T-cell (primary cell): ENCODE measurements around the gene GPR158. TPM values are rescaled to one million over a fixed set of nuclear protein-coding genes. Genes with fewer than 3 reads are reported as not detected.

Experiments
- ATAC-seq, 4 experiments: fragments of 200-7000 bp in 3 of 4; fragments of 150-1000 bp in 1 of 4; cut with Tn5 transposase; replicated peaks in 1 of 4; 1 replicate in 3 of 4; 2 replicates in 1 of 4; pipeline ENCODE4 v1.10.0; 2021; ENCODE audit warnings: moderate library complexity in 3 of 4, mild to moderate bottlenecking in 2 of 4, moderate number of reproducible peaks in 1 of 4
- CTCF ChIA-PET, 2 donors: fragments of 300-600 bp; sonication (Branson Sonifier 250); formaldehyde crosslinking; loops; one replicate each; lab custom pipeline; 2022; ENCODE audit warnings: antibody characterized with exemption in 2 of 2; lab: Charles Lee
- POLR2A ChIA-PET, 2 donors: fragments of 300-600 bp; sonication (Branson Sonifier 250); formaldehyde crosslinking; loops; one replicate each; lab custom pipeline; 2022; ENCODE audit warnings: antibody characterized with exemption in 2 of 2; lab: Charles Lee
- DNase-seq, 35 experiments: peaks; one replicate each; pipeline versions ENCODE4 v3.0.0 to v3.0.0-alpha.2; 2013 to 2023
- H3K27ac ChIP-seq: one replicate; pipeline ENCODE4 v1.5.1; 2013; ENCODE audit warnings: low read length
- H3K27me3 ChIP-seq, 2 experiments: replicated peaks in 1 of 2; 1 replicate in 1 of 2; 2 replicates in 1 of 2; pipeline versions ENCODE4 v1.6.1 to v1.7.0; 2013; ENCODE audit warnings: low read length in 1 of 2, mixed read lengths in 1 of 2; ENCODE audit not compliant: control insufficient read depth in 2 of 2, insufficient read depth in 2 of 2; ENCODE audit errors: extremely low read depth in 1 of 2
- H3K36me3 ChIP-seq, 2 donors: 1 replicate in 1 of 2; 2 replicates in 1 of 2; pipeline versions ENCODE4 v1.6.1 to v1.7.0; 2013; ENCODE audit warnings: low read length in 1 of 2; ENCODE audit not compliant: control insufficient read depth in 2 of 2, insufficient read depth in 1 of 2; ENCODE audit errors: extremely low read depth in 1 of 2
- H3K4me1 ChIP-seq, 2 experiments: 1 replicate in 1 of 2; 2 replicates in 1 of 2; pipeline versions ENCODE4 v1.6.1 to v1.7.0; 2013; ENCODE audit warnings: low read length in 2 of 2, mixed read lengths in 1 of 2; ENCODE audit not compliant: insufficient read depth in 2 of 2, control insufficient read depth in 1 of 2; ENCODE audit errors: extremely low read depth in 1 of 2
- H3K4me3 ChIP-seq, 2 donors: 1 replicate in 1 of 2; 2 replicates in 1 of 2; pipeline versions ENCODE4 v1.5.1 to v1.7.0; 2013; ENCODE audit warnings: mild to moderate bottlenecking in 2 of 2, low read length in 1 of 2, moderate library complexity in 1 of 2; ENCODE audit not compliant: control insufficient read depth in 1 of 2; ENCODE audit errors: extremely low read depth in 1 of 2
- H3K9me3 ChIP-seq: 2 replicates; pipeline ENCODE4 v1.7.0; 2013
- H3K27ac Mint-ChIP-seq, 2 donors: one replicate each; pipeline ENCODE4 v1.8.0; 2020 to 2021; ENCODE audit warnings: mild to moderate bottlenecking in 2 of 2, mixed read lengths in 2 of 2
- H3K27me3 Mint-ChIP-seq, 2 donors: one replicate each; pipeline ENCODE4 v1.8.0; 2021 to 2022; ENCODE audit warnings: mixed read lengths in 2 of 2
- H3K36me3 Mint-ChIP-seq: one replicate; pipeline ENCODE4 v1.8.0; 2021; ENCODE audit warnings: mixed read lengths
- H3K4me1 Mint-ChIP-seq, 3 donors: one replicate each; pipeline ENCODE4 v1.8.0; 2020 to 2022; ENCODE audit warnings: mixed read lengths in 3 of 3, mild to moderate bottlenecking in 1 of 3
- H3K4me3 Mint-ChIP-seq, 3 donors: one replicate each; pipeline ENCODE4 v1.8.0; 2020 to 2022; ENCODE audit warnings: mild to moderate bottlenecking in 3 of 3, mixed read lengths in 3 of 3, moderate library complexity in 3 of 3
- H3K9me3 Mint-ChIP-seq, 3 donors: one replicate each; pipeline ENCODE4 v1.8.0; 2020 to 2022; ENCODE audit warnings: mixed read lengths in 3 of 3
- WGBS: methylation state at CpG from one replicate; pipeline ENCODE4 v1.1.5; 2013; ENCODE audit warnings: missing lambda C conversion rate; ENCODE audit not compliant: insufficient coverage; 5-methylcytosine and 5-hydroxymethylcytosine counted together
- total RNA-seq, 35 experiments: library from RNA in 6 of 35; stranded (reverse) in 6 of 35; fragments of 120-200 nt in 1 of 35; gene quantifications; one replicate each; pipeline versions ENCODE4 v1.2.1 to v1.2.4 and lab custom pipeline; 2013 to 2026

GPR158 gene
- total RNA-seq, 5 donors from 2014 or later (not counting 1 experiment from before 2014, with no cell fraction given), result not detected

DNA sequence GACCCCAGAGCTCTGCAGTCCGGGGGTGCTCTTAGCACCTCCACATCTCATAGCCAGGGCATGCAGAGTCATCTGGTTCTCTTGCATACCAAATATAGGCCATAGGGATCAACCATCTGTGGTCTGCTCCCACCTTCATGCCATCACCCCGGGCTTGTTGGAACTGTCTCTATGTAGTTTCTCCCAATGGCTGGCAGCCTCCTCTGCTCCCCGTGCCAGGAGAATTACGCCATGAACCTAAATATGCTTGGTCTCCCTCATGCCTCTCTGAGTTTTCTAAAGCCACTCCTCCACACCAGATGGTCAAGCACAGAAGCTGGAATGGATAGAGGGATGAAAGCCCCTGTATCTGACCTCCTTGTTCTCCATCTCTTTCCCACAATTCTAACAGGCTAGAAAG, 456.7 kb downstream of the GPR158 start:
- peaks cover 0 to 7% (median 0%) of the 10 kb centered on the region in 3 donors for H3K9me3 Mint-ChIP-seq
- peaks cover 3 to 5% of the 10 kb centered on the region in 2 donors for H3K27me3 Mint-ChIP-seq
- ATAC-seq (no peak), DNase-seq (no peak)
- Histone ChIP-seq H3K27me3 (no peaks in the 10 kb centered on the region), H3K27ac (no peak overlapping the region), H3K4me3 (no peak overlapping the region), H3K36me3 (no peaks in the 10 kb centered on the region), H3K4me1 (no peaks in the 10 kb centered on the region), H3K9me3 (no peaks in the 10 kb centered on the region)
- no peaks in the 10 kb centered on the region for H3K4me1 Mint-ChIP-seq
- ChIA-PET CTCF (no interaction called here), POLR2A (no interaction called here)
- WGBS, result 72% methylated on average over 1 of the region's 4 CpGs
- H3K27ac Mint-ChIP-seq, result no peak overlapping the region
- H3K36me3 Mint-ChIP-seq, result no peaks in the 10 kb centered on the region
- H3K4me3 Mint-ChIP-seq, result no peak overlapping the region

DNA sequence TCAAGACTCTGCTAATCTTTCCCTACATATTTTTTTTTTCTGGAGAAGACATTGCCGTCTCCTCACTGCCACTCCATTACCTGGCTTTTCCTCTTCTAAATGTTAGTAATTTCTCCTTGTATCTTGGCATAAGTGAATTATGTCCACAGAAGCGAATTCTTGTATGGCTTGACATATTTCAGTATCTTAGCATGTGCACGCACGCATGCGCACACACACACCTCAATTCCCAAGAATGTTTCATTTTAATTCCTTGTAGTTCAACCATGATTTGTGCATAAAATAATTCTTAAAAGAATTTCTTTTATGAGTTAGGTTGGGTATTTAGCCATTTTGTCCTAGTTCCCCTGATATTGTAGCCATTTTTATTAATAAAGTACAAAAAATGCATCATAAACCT, 458.0 kb downstream of the GPR158 start:
- ATAC-seq, result no peak
- peaks cover 0 to 12% (median 0%) of the 10 kb centered on the region in 3 donors for H3K9me3 Mint-ChIP-seq
- H3K4me3 Mint-ChIP-seq, result no peak overlapping the region
- Histone ChIP-seq H3K9me3 (no peaks in the 10 kb centered on the region), H3K27ac (no peak overlapping the region), H3K4me1 (no peaks in the 10 kb centered on the region), H3K36me3 (no peaks in the 10 kb centered on the region), H3K27me3 (no peaks in the 10 kb centered on the region), H3K4me3 (no peak overlapping the region)
- peaks cover 3 to 5% of the 10 kb centered on the region in 2 donors for H3K27me3 Mint-ChIP-seq
- H3K4me1 Mint-ChIP-seq, result no peaks in the 10 kb centered on the region
- DNase-seq, result no peak
- no peaks in the 10 kb centered on the region for H3K36me3 Mint-ChIP-seq
- CTCF ChIA-PET, result no interaction called here
- WGBS, result 40% methylated on average over 1 of the region's 5 CpGs
- no peak overlapping the region for H3K27ac Mint-ChIP-seq
- POLR2A ChIA-PET, result no interaction called here

DNA sequence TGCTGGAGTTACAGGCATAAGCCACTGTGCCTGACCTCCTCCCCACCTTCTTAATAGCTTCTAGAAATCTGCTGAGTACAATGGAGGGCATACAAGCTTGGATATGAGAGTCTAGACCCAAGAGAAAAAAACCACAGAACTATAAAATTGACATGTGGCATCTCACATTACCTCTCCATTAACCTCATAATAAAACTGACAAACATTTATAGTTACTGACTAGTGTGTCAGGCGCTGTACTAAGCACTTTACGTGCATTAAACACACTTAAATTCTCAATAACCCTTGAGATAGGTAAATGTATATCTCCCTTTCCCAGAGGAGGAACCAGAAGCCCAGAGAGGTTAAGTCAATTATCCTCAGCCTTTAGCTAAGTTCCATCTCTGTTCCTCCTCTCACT, 458.7 kb downstream of the GPR158 start:
- H3K27me3 Mint-ChIP-seq, result peaks cover 3 to 5% of the 10 kb centered on the region in 2 donors
- H3K9me3 Mint-ChIP-seq, result peaks cover 0 to 12% (median 0%) of the 10 kb centered on the region in 3 donors
- H3K4me3 Mint-ChIP-seq, result no peak overlapping the region
- H3K4me1 ChIP-seq, result no peaks in the 10 kb centered on the region
- WGBS, result no CpG with 5 or more reads among the region's 2 CpGs
- H3K9me3 ChIP-seq, result no peaks in the 10 kb centered on the region
- no peak overlapping the region for H3K4me3 ChIP-seq
- POLR2A ChIA-PET, result interaction anchor here in 1 of 2 donors (0.6 kb wide), 1 partner anchor 1228 kb away, joined by 3 read pairs; no protein-coding TSS in a partner anchor
- DNase-seq (no peak), ATAC-seq (no peak)
- no peak overlapping the region for H3K27ac Mint-ChIP-seq
- H3K27me3 ChIP-seq, result no peaks in the 10 kb centered on the region
- no peaks in the 10 kb centered on the region for H3K4me1 Mint-ChIP-seq
- no peak overlapping the region for H3K27ac ChIP-seq
- no peaks in the 10 kb centered on the region for H3K36me3 ChIP-seq
- no peaks in the 10 kb centered on the region for H3K36me3 Mint-ChIP-seq
- CTCF ChIA-PET, result no interaction called here

DNA sequence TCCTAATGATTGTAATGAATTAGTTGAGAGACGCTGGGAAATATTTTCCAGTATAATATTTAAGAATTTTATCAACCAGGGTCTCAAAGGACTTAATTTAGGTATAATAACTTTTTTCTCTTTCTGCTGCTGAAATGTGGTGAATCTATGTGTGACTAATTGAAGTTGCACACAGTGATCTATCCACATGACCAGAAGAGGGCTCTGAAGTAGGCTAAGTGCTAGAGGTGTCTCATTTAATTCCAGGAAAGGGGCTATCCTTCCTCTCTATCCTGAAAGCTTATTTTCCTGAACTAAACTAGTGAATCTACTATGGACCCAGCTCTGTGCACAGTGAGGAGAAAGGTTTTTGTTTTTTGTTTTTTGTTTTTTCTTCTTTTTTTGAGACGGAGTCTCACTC, 464.8 kb downstream of the GPR158 start:
- H3K36me3 ChIP-seq, result no peaks in the 10 kb centered on the region
- Mint-ChIP-seq H3K36me3 (no peaks in the 10 kb centered on the region), H3K27ac (no peak overlapping the region), H3K4me1 (no peaks in the 10 kb centered on the region), H3K9me3 (peaks cover 0 to 4% (median 0%) of the 10 kb centered on the region in 3 donors), H3K4me3 (no peak overlapping the region), H3K27me3 (no peaks in the 10 kb centered on the region)
- no peak overlapping the region for H3K4me3 ChIP-seq
- ATAC-seq, result no peak
- ChIA-PET POLR2A (no interaction called here), CTCF (no interaction called here)
- no peaks in the 10 kb centered on the region for H3K9me3 ChIP-seq
- no peak overlapping the region for H3K27ac ChIP-seq
- no peaks in the 10 kb centered on the region for H3K4me1 ChIP-seq
- DNase-seq, result no peak
- WGBS, result no CpG with 5 or more reads among the region's 2 CpGs
- no peaks in the 10 kb centered on the region for H3K27me3 ChIP-seq

DNA sequence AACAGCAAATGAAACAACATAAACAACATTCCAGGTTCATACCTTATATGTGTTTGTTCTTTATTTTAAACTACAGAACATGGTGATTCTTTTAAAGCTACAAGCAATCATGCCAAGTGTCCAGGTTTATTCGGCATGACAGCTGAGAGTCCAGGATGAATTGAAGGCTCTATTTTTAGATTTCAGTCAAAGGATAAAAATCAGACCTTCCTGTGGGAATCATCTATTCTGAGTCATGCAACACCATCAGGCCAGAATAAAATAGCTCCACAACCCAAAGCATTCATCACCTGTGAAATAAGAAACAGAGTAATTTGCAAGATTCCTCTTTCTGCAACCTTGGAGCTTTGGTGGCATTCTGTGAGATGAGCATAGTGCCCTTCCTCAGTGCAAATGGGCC, 466.8 kb downstream of the GPR158 start:
- no peak overlapping the region for H3K4me3 ChIP-seq
- H3K27ac ChIP-seq, result no peak overlapping the region
- peaks cover 0 to 4% (median 0%) of the 10 kb centered on the region in 3 donors for H3K9me3 Mint-ChIP-seq
- ChIA-PET CTCF (no interaction called here), POLR2A (no interaction called here)
- no peaks in the 10 kb centered on the region for H3K27me3 ChIP-seq
- H3K4me3 Mint-ChIP-seq, result no peak overlapping the region
- no peaks in the 10 kb centered on the region for H3K4me1 ChIP-seq
- no peaks in the 10 kb centered on the region for H3K9me3 ChIP-seq
- ATAC-seq, result no peak
- no peak for DNase-seq
- no peak overlapping the region for H3K27ac Mint-ChIP-seq
- no peaks in the 10 kb centered on the region for H3K36me3 ChIP-seq
- H3K4me1 Mint-ChIP-seq, result no peaks in the 10 kb centered on the region
- no peaks in the 10 kb centered on the region for H3K36me3 Mint-ChIP-seq
- WGBS, result no CpG with 5 or more reads among the region's 1 CpG
- H3K27me3 Mint-ChIP-seq, result no peaks in the 10 kb centered on the region

GRCh38 chr10:25642721-25643120, 467.9 kb downstream of the GPR158 start:
- Mint-ChIP-seq H3K4me3 (no peak overlapping the region), H3K27me3 (no peaks in the 10 kb centered on the region), H3K4me1 (no peaks in the 10 kb centered on the region), H3K27ac (no peak overlapping the region), H3K36me3 (no peaks in the 10 kb centered on the region), H3K9me3 (no peaks in the 10 kb centered on the region)
- Histone ChIP-seq H3K4me1 (no peaks in the 10 kb centered on the region), H3K4me3 (no peak overlapping the region), H3K9me3 (no peaks in the 10 kb centered on the region), H3K36me3 (no peaks in the 10 kb centered on the region), H3K27ac (no peak overlapping the region), H3K27me3 (no peaks in the 10 kb centered on the region)
- CTCF ChIA-PET, result no interaction called here
- ATAC-seq (no peak), DNase-seq (no peak)
- 80% methylated on average over 1 of the region's 3 CpGs for WGBS
- POLR2A ChIA-PET, result no interaction called here

GRCh38 chr10:25646371-25646770, 471.6 kb downstream of the GPR158 start:
- H3K36me3 Mint-ChIP-seq, result no peaks in the 10 kb centered on the region
- H3K27ac ChIP-seq, result no peak overlapping the region
- no peaks in the 10 kb centered on the region for H3K9me3 ChIP-seq
- H3K27me3 ChIP-seq, result no peaks in the 10 kb centered on the region
- ChIA-PET CTCF (no interaction called here), POLR2A (no interaction called here)
- ATAC-seq (no peak), DNase-seq (no peak)
- no peaks in the 10 kb centered on the region for H3K27me3 Mint-ChIP-seq
- no peak overlapping the region for H3K4me3 Mint-ChIP-seq
- H3K4me1 Mint-ChIP-seq, result no peaks in the 10 kb centered on the region
- peaks cover 0 to 3% (median 0%) of the 10 kb centered on the region in 3 donors for H3K9me3 Mint-ChIP-seq
- no peaks in the 10 kb centered on the region for H3K36me3 ChIP-seq
- H3K4me3 ChIP-seq, result no peak overlapping the region
- no peak overlapping the region for H3K27ac Mint-ChIP-seq
- H3K4me1 ChIP-seq, result no peaks in the 10 kb centered on the region
- no CpG with 5 or more reads among the region's 2 CpGs for WGBS
